ENCODE results near the gene OCEL1.

- TF ChIP-seq CTCF (IDR thresholded peaks at IDR 0.05) (no peak), POLR2A (IDR thresholded peaks at IDR 0.05) (no peak)
Measured at GRCh38 chr19:17259118-17259780, 33.2 kb downstream of the OCEL1 start.
